ENCODE results near the gene MCL1. TPM values are rescaled to one million over a fixed set of nuclear protein-coding genes. Genes with fewer than 3 reads are reported as not detected.

Gene MCL1
- total RNA-seq, 1 experiment from 2014 or later: 148 TPM

DNA sequence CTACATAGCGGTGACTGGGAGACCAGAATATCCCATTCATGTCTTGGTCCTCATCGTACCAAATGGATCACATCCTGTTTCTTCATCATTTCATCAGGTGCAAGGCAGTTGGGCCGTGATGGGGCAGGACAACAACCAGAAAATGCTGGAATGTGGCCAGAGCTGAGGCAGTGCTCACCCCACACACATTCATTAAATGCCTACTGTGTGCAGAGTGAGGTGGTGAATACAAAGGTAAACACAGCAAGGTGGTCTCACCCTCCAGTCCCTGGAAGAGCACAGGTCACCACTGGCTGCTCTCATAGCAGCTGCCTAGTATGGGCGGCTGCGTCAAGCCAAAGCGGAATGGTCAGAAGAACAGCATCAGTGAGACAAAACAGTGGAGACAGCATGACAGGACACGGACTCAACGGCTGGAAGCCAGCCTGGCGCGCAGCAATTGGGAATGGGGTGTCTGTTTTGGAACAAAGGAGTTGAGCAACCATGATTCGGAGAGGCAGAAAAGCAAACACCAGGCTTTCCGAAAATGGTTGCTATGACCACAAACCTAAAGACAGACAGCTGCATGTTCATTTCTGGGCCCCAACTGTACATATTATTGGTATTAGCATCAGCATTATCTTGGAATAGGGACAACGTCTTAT, 35.8 kb downstream of the MCL1 start:
- H3K9me3 ChIP-seq: no peaks in the 10 kb centered on the region
- H3K4me3 ChIP-seq: no peak overlapping the region
- no peak for DNase-seq
- no peaks in the 10 kb centered on the region; the same call in 1 of the 2 replicates for H3K36me3 ChIP-seq
- no peaks in the 10 kb centered on the region for H3K27me3 ChIP-seq

DNA sequence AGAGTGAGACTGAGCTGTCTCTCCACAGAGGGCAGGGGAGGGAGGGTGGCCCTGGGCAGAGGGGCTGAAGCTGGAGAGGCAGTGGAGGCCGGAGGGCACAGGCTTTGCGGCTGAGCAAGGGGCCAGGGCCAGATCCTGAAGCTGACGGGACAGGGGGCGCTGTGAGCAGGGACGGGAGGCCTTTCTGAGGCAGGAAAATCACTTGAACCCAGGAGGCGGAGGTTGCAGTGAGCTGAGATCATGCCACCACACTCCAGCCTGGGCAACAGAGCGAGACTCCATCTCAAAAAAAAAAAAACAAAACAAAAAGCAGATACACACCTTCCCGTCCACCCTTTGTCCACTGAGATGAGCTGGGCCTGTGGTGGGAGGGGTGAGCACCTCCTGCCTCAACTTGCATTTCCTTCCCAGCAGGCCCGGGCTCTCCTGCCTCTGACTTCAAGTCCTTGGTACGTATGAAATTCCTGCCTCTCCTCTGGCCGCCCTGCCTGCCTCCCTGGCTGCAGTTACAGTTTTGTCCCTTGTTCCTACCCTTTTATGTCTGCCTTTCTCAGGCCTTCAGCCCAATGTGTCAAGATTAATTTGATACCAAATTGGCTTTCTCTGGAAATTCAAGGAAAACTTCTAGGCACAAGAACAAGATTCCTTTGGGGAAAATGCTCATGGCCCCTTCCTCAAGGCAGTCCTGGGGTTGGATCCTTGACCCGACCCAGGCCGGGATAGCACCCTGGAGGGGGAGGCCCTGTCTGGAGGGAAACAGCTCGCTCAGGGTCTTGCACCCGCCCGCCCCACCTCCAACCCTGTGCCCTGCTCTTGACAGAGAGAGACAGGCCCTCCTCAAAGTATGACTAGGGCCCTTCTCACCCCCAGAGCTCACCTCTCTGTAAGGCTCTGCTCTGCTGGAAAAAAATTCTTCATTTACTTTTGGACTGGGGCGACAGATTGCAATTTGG, 41.4 kb downstream of the MCL1 start:
- peak; percentile 92 for DNase-seq
- Histone ChIP-seq H3K27me3 (no peaks in the 10 kb centered on the region), H3K4me3 (no peak overlapping the region), H3K36me3 (no peaks in the 10 kb centered on the region; the same call in 1 of the 2 replicates), H3K9me3 (no peaks in the 10 kb centered on the region)

DNA sequence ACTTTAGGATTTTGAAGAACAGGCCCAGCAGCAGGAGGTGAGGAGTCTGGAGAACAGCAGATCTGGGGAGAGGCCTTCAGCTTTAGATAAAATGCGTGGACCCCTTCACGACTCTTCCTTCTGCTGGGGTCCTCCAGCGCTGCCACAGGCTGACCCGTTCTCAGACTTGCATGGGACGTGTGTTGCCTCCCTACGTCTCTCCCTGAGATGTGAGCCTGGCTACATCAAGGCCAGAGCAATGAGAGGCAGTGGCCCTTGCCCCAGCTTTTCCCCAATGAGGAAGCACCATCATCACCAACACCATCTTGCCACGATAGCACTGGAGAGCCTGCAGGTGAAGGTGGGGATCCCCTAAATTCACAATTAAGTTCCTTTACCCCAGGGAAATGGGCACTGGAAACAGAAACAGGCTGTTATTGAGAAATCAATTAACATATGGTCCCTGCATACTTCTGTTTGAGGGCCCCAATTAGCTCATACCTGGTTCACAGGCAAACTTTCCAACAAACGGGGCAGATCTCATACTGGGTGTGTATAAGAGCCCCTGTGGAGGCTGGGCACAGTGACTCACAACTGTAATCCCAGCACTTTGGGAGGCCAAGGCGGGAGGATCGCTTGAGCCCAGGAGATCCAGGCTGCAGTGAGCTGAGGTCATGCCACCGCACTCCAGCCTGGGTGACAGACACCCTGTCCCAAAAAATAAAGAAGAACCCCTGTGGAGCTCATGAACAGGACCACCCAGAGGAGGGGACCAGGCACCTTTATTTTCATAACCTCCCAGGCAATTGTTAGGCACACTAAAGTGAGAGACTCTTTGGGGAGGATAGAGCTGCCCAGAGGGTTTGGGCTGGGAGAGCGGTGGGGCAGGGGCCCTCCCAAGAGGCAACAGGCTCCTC, 42.3 kb downstream of the MCL1 start:
- no peak overlapping the region for H3K4me3 ChIP-seq
- no peaks in the 10 kb centered on the region for H3K9me3 ChIP-seq
- peak; percentile 85 for DNase-seq
- no peaks in the 10 kb centered on the region for H3K27me3 ChIP-seq
- H3K36me3 ChIP-seq: no peaks in the 10 kb centered on the region; the same call in 1 of the 2 replicates

DNA sequence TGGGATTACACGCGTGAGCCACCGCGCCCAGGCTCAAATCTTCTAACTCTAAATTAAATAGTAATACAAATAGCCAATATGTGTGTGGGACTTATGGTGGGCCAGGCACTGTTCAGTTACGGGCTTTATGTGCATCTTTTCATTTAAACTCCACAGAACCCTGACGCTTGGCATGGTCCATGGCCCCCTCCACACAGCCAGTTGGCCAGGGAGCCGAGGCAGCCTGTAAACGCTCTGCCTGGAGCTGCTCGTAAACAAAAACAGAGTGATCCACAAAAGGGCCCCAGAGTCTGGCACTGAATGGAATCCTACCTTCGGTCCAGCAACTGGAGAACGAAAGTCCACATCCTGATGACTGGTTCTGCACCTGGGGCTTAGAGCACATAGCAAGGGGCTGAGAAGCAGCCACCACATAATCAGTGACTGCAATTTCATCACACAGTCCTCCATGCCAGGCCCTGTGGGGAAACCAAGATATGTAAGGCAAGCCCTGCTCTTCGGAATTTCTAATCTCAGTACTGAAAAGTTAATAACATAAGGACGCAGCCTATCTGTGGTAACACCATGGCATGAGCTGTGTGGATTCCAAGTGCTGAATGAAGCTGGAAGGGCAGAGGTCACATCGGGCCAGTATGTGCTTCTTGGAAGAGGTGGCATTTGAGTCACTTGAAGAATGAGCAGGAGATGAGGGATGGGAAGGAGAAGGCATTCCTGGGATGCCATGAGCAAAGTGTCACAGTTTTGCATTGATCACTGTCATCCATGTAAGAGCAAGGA, 43.7 kb downstream of the MCL1 start:
- H3K9me3 ChIP-seq: no peaks in the 10 kb centered on the region
- DNase-seq: peak; percentile 61
- H3K27me3 ChIP-seq: no peaks in the 10 kb centered on the region
- no peak overlapping the region for H3K4me3 ChIP-seq
- H3K36me3 ChIP-seq: no peaks in the 10 kb centered on the region; the same call in 1 of the 2 replicates

DNA sequence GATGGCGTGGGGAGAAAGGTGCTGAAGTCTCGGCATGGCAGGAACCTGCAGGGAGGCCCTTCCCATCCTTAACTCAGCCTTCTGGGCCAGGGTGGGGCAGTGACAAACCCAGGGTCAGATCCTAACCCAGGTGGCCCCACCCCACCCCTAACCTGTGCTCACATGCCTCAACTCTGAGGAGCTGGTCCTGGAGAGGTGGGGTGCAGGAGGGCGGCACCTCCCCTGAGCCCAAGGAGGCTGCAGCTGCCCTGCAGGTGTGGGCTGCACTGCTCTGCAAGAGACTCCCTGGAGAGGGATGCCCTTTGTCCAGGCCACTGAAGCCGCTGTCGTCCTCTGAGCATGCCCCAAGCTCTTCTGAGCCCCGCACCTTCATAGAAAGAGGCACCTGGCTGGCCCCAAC, 45.4 kb downstream of the MCL1 start:
- H3K27me3 ChIP-seq: no peaks in the 10 kb centered on the region
- no peak for DNase-seq
- H3K9me3 ChIP-seq: no peaks in the 10 kb centered on the region
- no peak overlapping the region for H3K4me3 ChIP-seq
- no peaks in the 10 kb centered on the region; the same call in 1 of the 2 replicates for H3K36me3 ChIP-seq

DNA sequence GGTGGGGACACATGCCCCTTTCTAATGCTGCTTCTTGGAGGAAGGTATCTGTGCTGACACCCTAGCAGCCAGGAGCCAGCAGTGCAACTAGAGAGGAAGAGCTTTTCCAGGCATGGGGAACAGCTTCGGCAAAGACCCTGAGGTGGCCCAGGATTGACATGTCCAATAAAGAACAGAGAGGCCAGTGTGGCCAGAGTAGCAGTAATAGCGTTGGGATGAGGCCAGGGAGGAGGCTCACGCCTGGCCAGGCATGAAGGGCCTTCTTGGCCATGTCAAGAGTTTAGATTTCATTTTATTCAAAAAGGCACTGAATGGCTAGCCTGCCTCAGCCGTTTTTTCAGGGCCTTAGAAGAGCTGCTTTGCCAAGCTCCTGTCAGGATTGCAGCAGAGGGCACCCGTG, 46.5 kb downstream of the MCL1 start:
- DNase-seq: no peak
- no peaks in the 10 kb centered on the region for H3K9me3 ChIP-seq
- H3K27me3 ChIP-seq: no peaks in the 10 kb centered on the region
- H3K4me3 ChIP-seq: no peak overlapping the region
- H3K36me3 ChIP-seq: no peaks in the 10 kb centered on the region

DNA sequence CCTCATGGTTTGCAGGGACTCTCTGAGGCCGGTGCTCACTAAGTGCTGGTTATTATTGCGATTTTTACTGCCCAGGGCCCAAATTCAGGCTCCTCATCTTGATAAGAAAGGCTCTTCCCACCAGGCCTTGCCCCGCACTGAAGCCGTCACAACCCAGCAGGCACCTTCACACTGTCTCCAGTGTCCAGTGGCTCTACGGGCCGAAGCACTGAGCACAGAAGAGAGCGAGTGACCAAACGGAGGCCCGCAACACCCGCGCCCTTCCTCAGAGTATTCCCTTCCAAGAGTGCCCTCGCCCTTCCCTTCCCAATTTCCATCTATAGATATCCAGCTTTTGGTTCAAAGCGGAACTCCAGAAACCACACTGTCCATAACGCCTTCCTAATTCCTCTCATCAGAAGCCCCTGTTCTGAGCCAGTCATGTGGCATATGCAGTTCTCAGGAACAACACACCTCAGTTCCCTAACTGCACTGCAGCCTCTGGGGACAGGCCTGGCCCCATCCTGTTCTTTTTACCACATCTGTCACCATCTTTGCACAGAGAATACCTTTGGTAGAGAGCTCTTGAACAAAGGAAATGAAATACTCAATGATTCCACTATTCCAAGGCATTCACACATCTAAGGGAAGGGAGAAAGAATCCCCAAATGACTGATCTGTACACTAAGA, 48.8 kb downstream of the MCL1 start:
- Histone ChIP-seq H3K36me3 (no peaks in the 10 kb centered on the region), H3K9me3 (no peaks in the 10 kb centered on the region), H3K4me3 (no peak overlapping the region), H3K27me3 (no peaks in the 10 kb centered on the region)
- no peak for DNase-seq

DNA sequence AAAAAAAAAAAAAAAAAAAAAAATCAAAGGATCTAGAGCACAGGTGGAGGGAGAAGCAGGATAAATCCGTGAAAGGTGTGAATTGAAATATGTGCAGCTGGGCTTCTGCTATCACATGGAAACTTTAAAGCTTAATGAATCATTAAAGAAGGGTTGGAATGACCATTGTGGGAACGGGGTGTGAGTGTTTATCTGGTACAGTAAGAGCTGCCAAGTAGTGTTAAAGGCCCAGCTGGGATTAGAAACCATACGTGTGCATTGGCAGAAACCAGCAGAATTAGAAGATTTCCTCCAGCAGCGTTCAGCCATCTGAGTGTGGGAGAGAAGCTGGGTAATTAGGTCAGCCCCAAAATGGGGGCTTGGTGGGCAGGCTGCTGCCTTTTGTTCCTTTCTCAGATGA, 50.4 kb downstream of the MCL1 start:
- H3K27me3 ChIP-seq: no peaks in the 10 kb centered on the region
- H3K36me3 ChIP-seq: no peaks in the 10 kb centered on the region
- H3K9me3 ChIP-seq: no peaks in the 10 kb centered on the region
- H3K4me3 ChIP-seq: no peak overlapping the region
- peak; percentile 66 for DNase-seq

DNA sequence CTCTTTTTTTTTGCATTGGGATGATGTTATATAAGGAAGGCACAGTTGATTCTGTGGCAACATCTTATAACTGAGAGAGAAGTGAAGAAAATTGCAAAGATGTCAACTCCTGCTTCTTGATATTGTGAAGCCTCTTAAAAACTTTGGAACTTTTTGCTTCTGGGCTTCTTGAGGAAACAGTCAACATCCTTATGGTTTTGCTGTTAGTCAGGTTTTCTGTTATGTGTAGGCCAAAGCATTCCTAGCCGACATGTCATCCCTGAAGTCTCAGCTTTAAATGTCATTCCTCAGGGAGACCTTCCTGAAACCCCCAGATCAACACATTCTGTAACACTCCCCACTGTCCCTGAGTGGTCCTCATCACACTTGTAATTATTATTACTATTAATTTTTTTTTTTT, 51.2 kb downstream of the MCL1 start:
- peak; percentile 42 for DNase-seq
- no peak overlapping the region for H3K4me3 ChIP-seq
- H3K9me3 ChIP-seq: no peaks in the 10 kb centered on the region
- no peaks in the 10 kb centered on the region for H3K36me3 ChIP-seq
- no peaks in the 10 kb centered on the region for H3K27me3 ChIP-seq

DNA sequence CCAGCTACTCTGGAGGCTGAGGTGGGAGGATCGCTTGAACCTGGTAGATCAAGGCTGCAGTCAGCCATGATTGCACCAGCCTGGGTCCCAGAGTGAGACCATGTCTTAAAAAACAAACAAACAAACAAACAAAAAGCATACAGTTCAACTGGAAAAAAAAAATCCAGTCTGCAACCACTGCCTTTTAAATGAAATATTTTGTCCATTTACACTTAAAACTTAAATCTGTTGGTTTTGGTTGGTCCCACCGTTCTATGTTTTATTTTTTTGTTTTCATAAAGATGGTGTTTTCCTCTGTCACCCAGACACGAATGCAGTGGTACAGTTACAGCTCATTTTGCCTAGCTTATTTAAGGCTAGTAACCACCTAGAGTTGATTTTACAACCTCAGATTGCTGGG, 54.1 kb downstream of the MCL1 start:
- Histone ChIP-seq H3K4me3 (no peak overlapping the region), H3K36me3 (no peaks in the 10 kb centered on the region), H3K27me3 (no peaks in the 10 kb centered on the region), H3K9me3 (no peaks in the 10 kb centered on the region)
- DNase-seq: no peak

Other genes starting within 250 kb of the MCL1 start
- 2.5 and 10.6 TPM in 2 replicates for gene RPRD2, start 215.5 kb downstream of the MCL1 start, total RNA-seq (2014; rRNA removed; shearing (Covaris generic); ENCODE audit: low replicate concordance)
- 14.7 and 15.4 TPM in 2 replicates for gene TARS2, start 92.2 kb downstream of the MCL1 start, total RNA-seq (2014; rRNA removed; shearing (Covaris generic); ENCODE audit: low replicate concordance)
- gene ECM1, start 71.5 kb downstream of the MCL1 start, total RNA-seq (2014; rRNA removed; shearing (Covaris generic); ENCODE audit: low replicate concordance): 9.9 and 13.8 TPM in 2 replicates
- not detected in 2 replicates for gene FALEC, start 63.9 kb downstream of the MCL1 start, total RNA-seq (2014; rRNA removed; shearing (Covaris generic); ENCODE audit: low replicate concordance)
- gene ADAMTSL4, start 30.2 kb downstream of the MCL1 start, total RNA-seq (2014; rRNA removed; shearing (Covaris generic); ENCODE audit: low replicate concordance): 3.3 and 3.5 TPM in 2 replicates
- gene ENSA, start 50.0 kb upstream of the MCL1 start, total RNA-seq (2014; rRNA removed; shearing (Covaris generic); ENCODE audit: low replicate concordance): 172 and 256 TPM in 2 replicates
- gene GOLPH3L, start 117.5 kb upstream of the MCL1 start, total RNA-seq (2014; rRNA removed; shearing (Covaris generic); ENCODE audit: low replicate concordance): 12.1 and 14.1 TPM in 2 replicates
- 0.95 TPM in 1 of 2 replicates, not detected in the other for gene HORMAD1, start 141.3 kb upstream of the MCL1 start, total RNA-seq (2014; rRNA removed; shearing (Covaris generic); ENCODE audit: low replicate concordance)
- gene CTSS, start 186.2 kb upstream of the MCL1 start, total RNA-seq (2014; rRNA removed; shearing (Covaris generic); ENCODE audit: low replicate concordance): 0.49 TPM in 1 of 2 replicates, not detected in the other
- gene CTSK, start 228.7 kb upstream of the MCL1 start, total RNA-seq (2014; rRNA removed; shearing (Covaris generic); ENCODE audit: low replicate concordance): 0.92 and 2.3 TPM in 2 replicates

Data from MG63 (cell line).